ENCODE measurements around the gene TIAM2. TPM values are rescaled to one million over a fixed set of nuclear protein-coding genes. Genes with fewer than 3 reads are reported as not detected.

The TIAM2 gene
- total RNA-seq, 2 experiments from 2014 or later, result 5.4 to 6.2 TPM

- Histone ChIP-seq H3K9me3 (ENCODE audit: low read length) (no peaks in the 10 kb centered on the region), H3K27ac (ENCODE audit: low read depth, low read length, poor library complexity, severe bottlenecking) (no peak overlapping the region), H3K4me1 (ENCODE audit: insufficient read depth, low read length, poor library complexity, severe bottlenecking) (no peaks in the 10 kb centered on the region), H4K20me1 (ENCODE audit: insufficient read depth, low read length) (no peaks in the 10 kb centered on the region), H3K4me2 (ENCODE audit: low read length) (no peak overlapping the region), H3K4me3 (ENCODE audit: low read depth, low read length, poor library complexity, severe bottlenecking) (no peak overlapping the region), H3K79me2 (ENCODE audit: insufficient read depth, low read depth, low read length) (no peaks in the 10 kb centered on the region), H2AFZ (ENCODE audit: low read length) (no peak overlapping the region), H3K9me2 (ENCODE audit: insufficient read depth, low read length) (no peaks in the 10 kb centered on the region), H3K36me3 (ENCODE audit: insufficient read depth, low read length) (no peaks in the 10 kb centered on the region)
- no peak for DNase-seq (ENCODE audit: low spot score)
- CTCF ChIA-PET (ENCODE audit: unreplicated experiment), result no interaction called here
- no peak for TF ChIP-seq EZH2phosphoT487 (IDR thresholded peaks at IDR 0.05; ENCODE audit: borderline replicate concordance, low read depth, low read length)
- no peak for TF ChIP-seq CTCF (conservative IDR thresholded peaks at IDR 0.05; ENCODE audit: low read length)
- intact Hi-C loops (cut with micrococcal nuclease; ENCODE audit: unreplicated experiment), result no loop called here
- POLR2A ChIA-PET, result interaction anchor here (0.6 kb wide), 5 partner anchors 19 to 584 kb away, joined by 3 to 4 read pairs (median 4); no protein-coding TSS in a partner anchor
- BruUV-seq (replicated peaks), result no TSS peak
Observed at GRCh38 chr6:155110721-155111120, 115.6 kb downstream of the TIAM2 start.

DNA sequence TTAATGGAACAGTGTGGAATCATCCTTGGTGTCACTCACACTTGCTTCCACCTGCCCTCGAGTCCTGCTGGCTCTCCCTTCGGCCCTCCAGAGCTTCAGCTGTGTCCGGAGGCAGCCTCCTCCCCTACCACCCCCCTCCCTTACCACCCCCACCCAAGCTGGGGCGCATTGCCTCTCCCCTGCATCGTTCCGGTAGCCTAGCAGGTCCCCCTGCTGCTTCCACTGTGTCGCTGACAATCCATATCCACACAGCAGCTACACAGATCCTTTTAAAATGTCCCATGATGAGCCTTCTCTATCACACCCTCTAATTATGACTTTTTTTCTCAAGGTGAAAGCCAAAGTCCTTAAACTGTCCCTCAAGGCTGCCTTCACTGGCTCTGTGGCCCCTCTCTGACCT lies 117.6 kb downstream of the TIAM2 start:
- H3K9me3 ChIP-seq (ENCODE audit: low read length), result no peaks in the 10 kb centered on the region
- ChIA-PET CTCF (ENCODE audit: unreplicated experiment) (no interaction called here), POLR2A (interaction anchor here (0.9 kb wide), 1 partner anchor 46 kb away, joined by 3 read pairs; no protein-coding TSS in a partner anchor)
- no peaks in the 10 kb centered on the region for H3K4me1 ChIP-seq (ENCODE audit: insufficient read depth, low read length, poor library complexity, severe bottlenecking)
- DNase-seq (ENCODE audit: low spot score), result no peak
- intact Hi-C loops (cut with micrococcal nuclease; ENCODE audit: unreplicated experiment), result no loop called here
- no peak overlapping the region for H2AFZ ChIP-seq (ENCODE audit: low read length)
- no peak for TF ChIP-seq EZH2phosphoT487 (IDR thresholded peaks at IDR 0.05; ENCODE audit: borderline replicate concordance, low read depth, low read length)
- no peak for TF ChIP-seq CTCF (conservative IDR thresholded peaks at IDR 0.05; ENCODE audit: low read length)
- H4K20me1 ChIP-seq (ENCODE audit: insufficient read depth, low read length), result no peaks in the 10 kb centered on the region
- H3K27ac ChIP-seq (ENCODE audit: low read depth, low read length, poor library complexity, severe bottlenecking), result no peak overlapping the region
- H3K79me2 ChIP-seq (ENCODE audit: insufficient read depth, low read depth, low read length), result no peaks in the 10 kb centered on the region
- H3K9me2 ChIP-seq (ENCODE audit: insufficient read depth, low read length), result no peaks in the 10 kb centered on the region
- no TSS peak for BruUV-seq (replicated peaks)
- no peak overlapping the region for H3K4me3 ChIP-seq (ENCODE audit: low read depth, low read length, poor library complexity, severe bottlenecking)
- H3K4me2 ChIP-seq (ENCODE audit: low read length), result no peak overlapping the region
- H3K36me3 ChIP-seq (ENCODE audit: insufficient read depth, low read length), result no peaks in the 10 kb centered on the region

DNA sequence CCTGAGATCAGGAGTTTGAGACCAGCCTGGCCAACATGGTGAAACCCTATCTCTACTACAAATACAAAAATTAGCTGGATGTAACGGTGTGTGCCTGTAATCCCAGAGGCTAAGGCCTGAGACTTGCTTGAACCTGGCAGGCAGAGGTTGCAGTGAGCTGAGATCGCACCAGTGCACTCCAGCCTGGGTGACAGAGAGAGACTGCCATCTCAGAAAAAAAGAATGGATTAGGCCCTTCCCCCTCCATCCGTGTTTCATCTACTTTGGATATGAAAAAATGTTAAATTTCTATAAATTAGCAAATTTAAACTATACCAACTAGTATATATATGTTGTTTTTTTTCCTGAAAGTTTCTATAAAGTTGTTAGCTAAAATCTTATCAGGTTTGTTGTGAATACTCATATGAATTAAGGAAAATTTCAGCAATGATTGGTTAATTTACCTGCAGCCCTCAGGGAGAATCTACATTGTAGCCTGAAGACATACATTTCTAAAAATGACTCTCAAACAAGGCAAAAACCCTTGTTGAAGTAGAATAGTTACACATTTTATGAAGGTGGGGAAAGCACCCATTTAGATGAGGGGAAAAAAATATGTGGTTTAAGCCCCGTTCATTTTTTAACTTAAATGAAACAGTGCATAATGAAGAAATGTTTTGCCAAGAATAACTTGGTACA lies 120.9 kb downstream of the TIAM2 start:
- ChIA-PET POLR2A (no interaction called here), CTCF (ENCODE audit: unreplicated experiment) (no interaction called here)
- H3K9me3 ChIP-seq (ENCODE audit: low read length), result no peaks in the 10 kb centered on the region
- TF ChIP-seq EZH2phosphoT487 (IDR thresholded peaks at IDR 0.05; ENCODE audit: borderline replicate concordance, low read depth, low read length), result no peak
- TF ChIP-seq CTCF (conservative IDR thresholded peaks at IDR 0.05; ENCODE audit: low read length), result no peak
- no peaks in the 10 kb centered on the region for H3K4me1 ChIP-seq (ENCODE audit: insufficient read depth, low read length, poor library complexity, severe bottlenecking)
- intact Hi-C loops (cut with micrococcal nuclease; ENCODE audit: unreplicated experiment), result no loop called here
- no peak overlapping the region for H3K4me2 ChIP-seq (ENCODE audit: low read length)
- H3K27ac ChIP-seq (ENCODE audit: low read depth, low read length, poor library complexity, severe bottlenecking), result no peak overlapping the region
- no peaks in the 10 kb centered on the region for H3K36me3 ChIP-seq (ENCODE audit: insufficient read depth, low read length)
- H2AFZ ChIP-seq (ENCODE audit: low read length), result no peak overlapping the region
- no peak for DNase-seq (ENCODE audit: low spot score)
- BruUV-seq (replicated peaks), result no TSS peak
- no peaks in the 10 kb centered on the region for H4K20me1 ChIP-seq (ENCODE audit: insufficient read depth, low read length)
- no peaks in the 10 kb centered on the region for H3K79me2 ChIP-seq (ENCODE audit: insufficient read depth, low read depth, low read length)
- no peaks in the 10 kb centered on the region for H3K9me2 ChIP-seq (ENCODE audit: insufficient read depth, low read length)
- no peak overlapping the region for H3K4me3 ChIP-seq (ENCODE audit: low read depth, low read length, poor library complexity, severe bottlenecking)
